GM23248 (cell line): Measurements from ENCODE around the gene GPX5. TPM values are rescaled to one million over a fixed set of nuclear protein-coding genes. Genes with fewer than 3 reads are reported as not detected.

Source experiments
- DNase-seq: peaks from one replicate; pipeline ENCODE4 v3.0.0-alpha.2; 2015
- H2AFZ ChIP-seq: fragments of 200-600 bp; sonication (generic); 2 replicates; pipeline ENCODE4 v1.6.1; 2016; ENCODE audit warnings: antibody characterized with exemption
- H3F3A ChIP-seq: fragments of 200-600 bp; sonication (generic); 2 replicates; pipeline ENCODE4 v1.6.1; 2016; ENCODE audit warnings: mild to moderate bottlenecking, antibody characterized with exemption, mixed run types; ENCODE audit not compliant: insufficient read depth
- H3K27ac ChIP-seq: fragments of 200-600 bp; sonication (generic); 2 replicates; pipeline ENCODE4 v1.5.1; 2016; ENCODE audit warnings: mild to moderate bottlenecking
- H3K27me3 ChIP-seq: fragments of 200-600 bp; sonication (generic); replicated peaks from 2 replicates; pipeline ENCODE4 v1.6.1; 2016; ENCODE audit warnings: mild to moderate bottlenecking; ENCODE audit not compliant: insufficient read depth
- H3K36me3 ChIP-seq: fragments of 200-600 bp; sonication (generic); 2 replicates; pipeline ENCODE4 v1.6.1; 2016; ENCODE audit warnings: low read depth, mild to moderate bottlenecking
- H3K4me1 ChIP-seq: fragments of 200-600 bp; sonication (generic); 2 replicates; pipeline ENCODE4 v1.6.1; 2016; ENCODE audit warnings: mild to moderate bottlenecking; ENCODE audit not compliant: insufficient read depth
- H3K4me2 ChIP-seq: fragments of 200-600 bp; sonication (generic); one replicate; pipeline ENCODE4 v1.6.1; 2016; ENCODE audit warnings: mild to moderate bottlenecking; ENCODE audit not compliant: unreplicated experiment
- H3K4me3 ChIP-seq: fragments of 200-600 bp; sonication (generic); 2 replicates; pipeline ENCODE4 v1.5.1; 2016; ENCODE audit warnings: mild to moderate bottlenecking
- H3K79me2 ChIP-seq: fragments of 200-600 bp; sonication (generic); 2 replicates; pipeline ENCODE4 v1.6.1; 2016; ENCODE audit warnings: mild to moderate bottlenecking; ENCODE audit not compliant: insufficient read depth
- H3K9ac ChIP-seq: fragments of 200-600 bp; sonication (generic); 2 replicates; pipeline ENCODE4 v1.6.1; 2016; ENCODE audit warnings: mild to moderate bottlenecking
- H3K9me2 ChIP-seq: fragments of 200-600 bp; sonication (generic); 2 replicates; pipeline ENCODE4 v1.6.1; 2016; ENCODE audit warnings: mixed run types, mild to moderate bottlenecking, moderate library complexity; ENCODE audit not compliant: insufficient read depth
- H3K9me3 ChIP-seq: fragments of 200-600 bp; sonication (generic); one replicate; pipeline ENCODE4 v1.6.1; 2017; ENCODE audit warnings: low read depth
- H4K20me1 ChIP-seq: fragments of 200-600 bp; sonication (generic); 2 replicates; pipeline ENCODE4 v1.6.0; 2016; ENCODE audit not compliant: insufficient read depth
- EZH2 ChIP-seq: fragments of 200-600 bp; sonication (generic); IDR thresholded peaks from 2 replicates; pipeline ENCODE4 v1.6.1; 2018; ENCODE audit warnings: antibody characterized with exemption, mild to moderate bottlenecking; ENCODE audit not compliant: insufficient read depth, poor library complexity, severe bottlenecking
- EZH2phosphoT487 ChIP-seq: fragments of 200-600 bp; sonication (generic); IDR thresholded peaks from 2 replicates; pipeline ENCODE4 v1.6.1; 2018; ENCODE audit warnings: antibody characterized with exemption, moderate library complexity, mild to moderate bottlenecking, low read depth; ENCODE audit not compliant: insufficient read depth
- WGBS, 2 experiments: methylation state at CpG; one replicate each; pipeline ENCODE4 v1.1.6; 2015 to 2017; ENCODE audit warnings: low lambda C conversion rate in 2 of 2, low coverage in 1 of 2; ENCODE audit errors: missing lambda C conversion rate in 2 of 2; 5-methylcytosine and 5-hydroxymethylcytosine counted together
- in situ Hi-C: fragments of 300-500 bp; cut with MboI; formaldehyde crosslinking; loops from 2 replicates; pipeline ENCODE4 v1.15.0; 2020
- polyA plus RNA-seq: library from polyadenylated mRNA; unstranded; fragments of >200 nt; fragmentation: Nextera tagmentation; extraction: Ambion mirVana; gene quantifications from 2 replicates; pipeline ENCODE4 v1.2.1, GENCODE V29; 2016
- total RNA-seq: library from RNA; depleted of rRNA; stranded (reverse); fragments of >200 nt; shearing (Covaris generic); gene quantifications from 2 replicates; pipeline ENCODE4 v1.2.3, GENCODE V29; 2014

The GPX5 gene
- total and polyA plus RNA-seq, 2 experiments from 2014 or later = not detected

GRCh38 chr6:28565823-28566526, 40.3 kb downstream of the GPX5 start:
- no peak for DNase-seq
- no peaks in the 10 kb centered on the region for H3F3A ChIP-seq
- WGBS, 2 experiments = 35 to 43% methylated on average over 7 of the region's 7 CpGs
- H3K4me3 ChIP-seq = no peak overlapping the region
- no peak overlapping the region for H3K4me2 ChIP-seq
- H3K9me2 ChIP-seq = no peaks in the 10 kb centered on the region
- H4K20me1 ChIP-seq = no peaks in the 10 kb centered on the region
- no peaks in the 10 kb centered on the region for H3K4me1 ChIP-seq
- no peak for TF ChIP-seq EZH2phosphoT487
- TF ChIP-seq EZH2 = no peak
- no peak overlapping the region for H3K9ac ChIP-seq
- no peak overlapping the region for H3K27ac ChIP-seq
- H3K36me3 ChIP-seq = no peaks in the 10 kb centered on the region
- no peak overlapping the region for H2AFZ ChIP-seq
- in situ Hi-C loops = no loop called here
- no peaks in the 10 kb centered on the region for H3K79me2 ChIP-seq
- no peaks in the 10 kb centered on the region; the same call in 1 of the 2 replicates for H3K27me3 ChIP-seq
- no peaks in the 10 kb centered on the region for H3K9me3 ChIP-seq

- no peaks in the 10 kb centered on the region for H3K9me2 ChIP-seq
- no peaks in the 10 kb centered on the region for H4K20me1 ChIP-seq
- no peaks in the 10 kb centered on the region for H3K36me3 ChIP-seq
- no peaks in the 10 kb centered on the region; the same call in 1 of the 2 replicates for H3K27me3 ChIP-seq
- H3K4me3 ChIP-seq = no peak overlapping the region
- no peak for DNase-seq
- H3K9me3 ChIP-seq = no peaks in the 10 kb centered on the region
- no peak overlapping the region for H3K9ac ChIP-seq
- H3K4me2 ChIP-seq = no peak overlapping the region
- no peak overlapping the region for H2AFZ ChIP-seq
- no peaks in the 10 kb centered on the region for H3K4me1 ChIP-seq
- in situ Hi-C loops = no loop called here
- no peaks in the 10 kb centered on the region for H3F3A ChIP-seq
- TF ChIP-seq EZH2 = no peak
- no peak for TF ChIP-seq EZH2phosphoT487
- no peaks in the 10 kb centered on the region for H3K79me2 ChIP-seq
- H3K27ac ChIP-seq = no peak overlapping the region
- WGBS, 2 experiments = 49% methylated on average over 12 of the region's 12 CpGs
Observed at GRCh38 chr6:28566527-28567252, 41.0 kb downstream of the GPX5 start.

GRCh38 chr6:28567506-28567905, 41.8 kb downstream of the GPX5 start:
- Histone ChIP-seq H3K36me3 (no peaks in the 10 kb centered on the region), H2AFZ (no peak overlapping the region), H3K4me1 (no peaks in the 10 kb centered on the region), H3K9ac (no peak overlapping the region), H3K4me2 (no peak overlapping the region), H3K27me3 (no peaks in the 10 kb centered on the region; the same call in 1 of the 2 replicates), H3K79me2 (no peaks in the 10 kb centered on the region), H3K4me3 (no peak overlapping the region), H3K9me2 (no peaks in the 10 kb centered on the region), H3K9me3 (no peaks in the 10 kb centered on the region), H3K27ac (no peak overlapping the region), H3F3A (no peaks in the 10 kb centered on the region), H4K20me1 (no peaks in the 10 kb centered on the region)
- TF ChIP-seq EZH2phosphoT487 (no peak), EZH2 (no peak)
- in situ Hi-C loops = no loop called here
- no peak for DNase-seq

- no peak for DNase-seq
- Histone ChIP-seq H3K79me2 (no peaks in the 10 kb centered on the region), H3F3A (no peaks in the 10 kb centered on the region), H4K20me1 (no peaks in the 10 kb centered on the region), H3K27me3 (no peaks in the 10 kb centered on the region; the same call in 1 of the 2 replicates), H3K9me3 (no peaks in the 10 kb centered on the region), H3K36me3 (no peaks in the 10 kb centered on the region), H3K4me1 (no peaks in the 10 kb centered on the region), H3K27ac (no peak overlapping the region), H3K4me3 (no peak overlapping the region), H2AFZ (no peak overlapping the region), H3K9ac (no peak overlapping the region), H3K9me2 (no peaks in the 10 kb centered on the region), H3K4me2 (no peak overlapping the region)
- 86 to 88% methylated on average over 4 of the region's 4 CpGs for WGBS, 2 experiments
- in situ Hi-C loops = no loop called here
- no peak for TF ChIP-seq EZH2phosphoT487
- TF ChIP-seq EZH2 = no peak
Observed at GRCh38 chr6:28568515-28569108, 42.9 kb downstream of the GPX5 start.
